Lung (tissue), 12 donors: ENCODE data around the gene MSL1. TPM values are rescaled to one million over a fixed set of nuclear protein-coding genes. Genes with fewer than 3 reads are reported as not detected.
A peak's percentile ranks its signal among the peaks of the same experiment; 100 is the strongest.

ENCODE experiments used
- ATAC-seq: fragments of 200-7000 bp; cut with Tn5 transposase; one replicate; pipeline ENCODE4 v1.9.1; 2020; ENCODE audit warnings: moderate number of reproducible peaks; ENCODE audit not compliant: insufficient read depth, low FRiP score
- DNase-seq, 3 donors: peaks; one replicate each; pipeline ENCODE4 v3.0.0-alpha.2; 2013 to 2017
- H3K27ac ChIP-seq, 2 donors: one replicate each; pipeline ENCODE4 v1.5.1; 2013; ENCODE audit warnings: mild to moderate bottlenecking in 2 of 2, moderate library complexity in 2 of 2, control low read depth in 1 of 2, inconsistent platforms in 1 of 2, low read depth in 1 of 2, low read length in 1 of 2
- H3K27me3 ChIP-seq, 3 donors: one replicate each; pipeline ENCODE4 v1.5.1; 2013; ENCODE audit warnings: low read length in 2 of 3; ENCODE audit not compliant: control insufficient read depth in 3 of 3, insufficient read depth in 3 of 3
- H3K36me3 ChIP-seq, 4 donors: one replicate each; pipeline ENCODE4 v1.5.1; 2013; ENCODE audit warnings: low read length in 4 of 4, mild to moderate bottlenecking in 1 of 4, moderate library complexity in 1 of 4; ENCODE audit not compliant: control insufficient read depth in 4 of 4, insufficient read depth in 4 of 4
- H3K4me1 ChIP-seq, 5 donors: one replicate each; pipeline ENCODE4 v1.5.1; 2013; ENCODE audit warnings: low read length in 5 of 5, mild to moderate bottlenecking in 2 of 5, moderate library complexity in 1 of 5; ENCODE audit not compliant: control insufficient read depth in 5 of 5, insufficient read depth in 5 of 5
- H3K4me3 ChIP-seq: one replicate; pipeline ENCODE4 v1.5.1; 2013; ENCODE audit warnings: mild to moderate bottlenecking, control low read depth, moderate library complexity
- H3K9ac ChIP-seq, 2 donors: one replicate each; pipeline ENCODE4 v1.5.1; 2013; ENCODE audit warnings: low read length in 2 of 2, control low read depth in 1 of 2; ENCODE audit not compliant: insufficient read depth in 1 of 2
- H3K9me3 ChIP-seq, 4 donors: one replicate each; pipeline ENCODE4 v1.5.1; 2013; ENCODE audit warnings: low read length in 3 of 4, mild to moderate bottlenecking in 1 of 4, moderate library complexity in 1 of 4; ENCODE audit not compliant: control insufficient read depth in 4 of 4, insufficient read depth in 3 of 4
- CTCF ChIP-seq: IDR thresholded peaks from 2 replicates; pipeline ENCODE4 v1.5.1; 2012; ENCODE audit warnings: mild to moderate bottlenecking; ENCODE audit errors: control extremely low read depth, extremely low read depth
- WGBS, 2 donors: extraction: QIAGEN DNeasy Blood & Tissue Kit; methylation state at CpG; one replicate each; pipeline ENCODE4 v1.1.7; 2013; 5-methylcytosine and 5-hydroxymethylcytosine counted together
- polyA plus RNA-seq, 2 donors: library from polyadenylated mRNA; stranded (reverse); fragments of 200-250 nt; gene quantifications; one replicate each; pipeline ENCODE4 v1.2.1, GENCODE V29; 2013
- total RNA-seq, 2 donors: library from RNA; depleted of rRNA in 1 of 2; stranded (reverse); fragments of >200 nt in 1 of 2; gene quantifications; one replicate each; pipeline ENCODE4 v1.2.1, GENCODE V29; 2014 to 2021
- donor health status: control.
- donor health status: control.
- donor health status: Bipolar disorder and iron deficiency.
- donor health status: healthy.
- donor health status: DM: yes; HTN: yes; CAD: no.

Gene MSL1
- total and polyA plus RNA-seq, 4 donors, result 73.2 to 111 (median 84.7) TPM

GRCh38 chr17:40111221-40112128 lies 10.3 kb upstream of the MSL1 start:
- peak overlapping the region; percentile 61 to 83 for H3K27ac ChIP-seq
- 1 to 3% methylated on average over 12 of the region's 12 CpGs for WGBS, 2 donors
- ATAC-seq (peak; percentile 56), DNase-seq (peak; percentile 97 to 99 (median 99))
- TF ChIP-seq CTCF, result peak; percentile 82
- H3K9me3 ChIP-seq, result no peaks in the 10 kb centered on the region
- H3K27me3 ChIP-seq, result no peaks in the 10 kb centered on the region
- no peak overlapping the region for H3K4me3 ChIP-seq
- no peaks in the 10 kb centered on the region for H3K36me3 ChIP-seq
- H3K9ac ChIP-seq, result peak overlapping the region in 1 of 2 donors; percentile 90
- H3K4me1 ChIP-seq, result peaks cover 15 to 82% (median 60%) of the 10 kb centered on the region in 5 donors

DNA sequence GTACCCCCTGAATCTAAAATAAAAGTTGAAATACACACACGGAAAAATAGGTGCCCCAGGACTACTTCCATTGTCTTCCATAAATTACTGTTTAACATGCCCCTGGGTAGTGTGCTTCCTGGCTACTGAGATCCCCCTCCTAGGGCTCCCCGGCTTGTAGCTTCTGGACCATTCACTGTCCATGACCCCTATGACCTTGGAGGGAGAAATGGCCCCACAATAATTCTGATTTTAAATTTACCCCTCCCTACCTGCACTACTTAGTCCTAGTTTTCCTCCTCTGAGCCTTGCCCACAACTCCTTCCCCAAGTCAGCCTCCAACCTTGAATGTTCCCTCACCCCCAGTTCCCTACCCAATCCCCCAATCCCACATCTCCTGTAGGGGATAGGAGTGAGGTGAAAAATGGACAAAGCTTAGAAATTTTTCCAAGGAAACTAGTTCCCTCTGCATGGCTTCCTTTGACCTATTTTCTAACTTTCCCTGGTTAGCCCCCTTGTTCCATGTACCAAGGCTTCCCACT lies 9.5 kb upstream of the MSL1 start:
- Histone ChIP-seq H3K9me3 (no peaks in the 10 kb centered on the region), H3K27me3 (no peaks in the 10 kb centered on the region), H3K9ac (peak overlapping the region in 1 of 2 donors; percentile 90), H3K27ac (peak overlapping the region; percentile 61 to 87), H3K4me3 (no peak overlapping the region), H3K36me3 (no peaks in the 10 kb centered on the region), H3K4me1 (peaks cover 11 to 74% (median 53%) of the 10 kb centered on the region in 5 donors)
- DNase-seq (no peak), ATAC-seq (no peak)
- TF ChIP-seq CTCF, result no peak
- 13 to 18% methylated on average over 2 of the region's 2 CpGs for WGBS, 2 donors

GRCh38 chr17:40112718-40113109 lies 9.1 kb upstream of the MSL1 start:
- Histone ChIP-seq H3K9ac (peak overlapping the region in 1 of 2 donors; percentile 90), H3K4me1 (peaks cover 6 to 69% (median 48%) of the 10 kb centered on the region in 5 donors), H3K27ac (peak overlapping the region; percentile 61 to 87), H3K4me3 (no peak overlapping the region), H3K36me3 (no peaks in the 10 kb centered on the region), H3K9me3 (no peaks in the 10 kb centered on the region), H3K27me3 (no peaks in the 10 kb centered on the region)
- WGBS, 2 donors, result 56 to 74% methylated on average over 4 of the region's 4 CpGs
- no peak for TF ChIP-seq CTCF
- peak in 2 of 3 donors; percentile 64 to 82 for DNase-seq
- no peak for ATAC-seq
